Endothelial cell (in vitro differentiated cells): ENCODE measurements around the gene MGAT4A. TPM values are rescaled to one million over a fixed set of nuclear protein-coding genes. Genes with fewer than 3 reads are reported as not detected.

Experiments
- DNase-seq: peaks from one replicate; pipeline ENCODE4 v3.0.0; 2021; ENCODE audit warnings: low spot score
- H3K27ac Mint-ChIP-seq: one replicate; pipeline ENCODE4 v1.8.0; 2021; ENCODE audit warnings: mixed read lengths, inconsistent platforms; ENCODE audit not compliant: unreplicated experiment
- H3K27me3 Mint-ChIP-seq: one replicate; pipeline ENCODE4 v1.8.0; 2021; ENCODE audit warnings: mild to moderate bottlenecking, moderate library complexity, mixed read lengths, inconsistent platforms; ENCODE audit not compliant: unreplicated experiment
- H3K36me3 Mint-ChIP-seq: one replicate; pipeline ENCODE4 v1.8.0; 2021; ENCODE audit warnings: mild to moderate bottlenecking, low read depth, mixed read lengths, inconsistent platforms; ENCODE audit not compliant: unreplicated experiment
- H3K4me1 Mint-ChIP-seq: one replicate; pipeline ENCODE4 v1.8.0; 2021; ENCODE audit warnings: mild to moderate bottlenecking, mixed read lengths, inconsistent platforms; ENCODE audit not compliant: unreplicated experiment
- H3K4me3 Mint-ChIP-seq: one replicate; pipeline ENCODE4 v1.8.0; 2021; ENCODE audit warnings: mild to moderate bottlenecking, mixed read lengths, inconsistent platforms; ENCODE audit not compliant: unreplicated experiment
- H3K9me3 Mint-ChIP-seq: one replicate; pipeline ENCODE4 v1.8.0; 2021; ENCODE audit warnings: mixed read lengths, inconsistent platforms; ENCODE audit not compliant: unreplicated experiment
- CTCF ChIP-seq: fragments of 200-600 bp; sonication (generic); IDR thresholded peaks from one replicate; pipeline ENCODE4 v1.5.0; 2021; ENCODE audit warnings: antibody characterized with exemption; ENCODE audit not compliant: unreplicated experiment
- total RNA-seq: library from RNA; stranded (reverse); fragmentation: NEBNext Ultra II Directional; extraction: Animal tissue kit (Norgen Biotek cat#: 25700); gene quantifications from one replicate; pipeline ENCODE4 v1.2.1, GENCODE V29; 2021; ENCODE audit not compliant: unreplicated experiment

The MGAT4A gene
- total RNA-seq, 1 donor from 2014 or later: 7.3 TPM

GRCh38 chr2:98589489-98589888, 141.4 kb downstream of the MGAT4A start:
- H3K27ac Mint-ChIP-seq: no peak overlapping the region
- H3K27me3 Mint-ChIP-seq: no peaks in the 10 kb centered on the region
- H3K9me3 Mint-ChIP-seq: no peaks in the 10 kb centered on the region
- peaks cover 9% of the 10 kb centered on the region for H3K4me1 Mint-ChIP-seq
- peaks cover 22% of the 10 kb centered on the region for H3K36me3 Mint-ChIP-seq
- no peak for TF ChIP-seq CTCF
- H3K4me3 Mint-ChIP-seq: no peak overlapping the region
- DNase-seq: no peak

- H3K27me3 Mint-ChIP-seq: no peaks in the 10 kb centered on the region
- H3K4me3 Mint-ChIP-seq: no peak overlapping the region
- H3K4me1 Mint-ChIP-seq: peaks cover 9% of the 10 kb centered on the region
- no peak for TF ChIP-seq CTCF
- no peak for DNase-seq
- no peaks in the 10 kb centered on the region for H3K9me3 Mint-ChIP-seq
- H3K36me3 Mint-ChIP-seq: peaks cover 20% of the 10 kb centered on the region
- H3K27ac Mint-ChIP-seq: no peak overlapping the region
Observed at GRCh38 chr2:98588880-98589431, 142.0 kb downstream of the MGAT4A start.

GRCh38 chr2:98586551-98587140, 144.3 kb downstream of the MGAT4A start:
- H3K27ac Mint-ChIP-seq: no peak overlapping the region
- H3K4me1 Mint-ChIP-seq: peaks cover 5% of the 10 kb centered on the region
- peaks cover 2% of the 10 kb centered on the region for H3K27me3 Mint-ChIP-seq

GRCh38 chr2:98585386-98585785, 145.5 kb downstream of the MGAT4A start:
- H3K36me3 Mint-ChIP-seq: peaks cover 16% of the 10 kb centered on the region
- peak overlapping the region; percentile 38 for H3K4me3 Mint-ChIP-seq
- H3K9me3 Mint-ChIP-seq: no peaks in the 10 kb centered on the region
- peaks cover 2% of the 10 kb centered on the region for H3K27me3 Mint-ChIP-seq
- no peaks in the 10 kb centered on the region for H3K4me1 Mint-ChIP-seq
- DNase-seq: no peak
- H3K27ac Mint-ChIP-seq: no peak overlapping the region
- TF ChIP-seq CTCF: no peak

More at GRCh38 chr2:98586551-98587140, 144.3 kb downstream of the MGAT4A start:
- H3K4me3 Mint-ChIP-seq: no peak overlapping the region
- no peak for TF ChIP-seq CTCF
- peaks cover 12% of the 10 kb centered on the region for H3K36me3 Mint-ChIP-seq
- DNase-seq: no peak
- no peaks in the 10 kb centered on the region for H3K9me3 Mint-ChIP-seq

- no peak for TF ChIP-seq CTCF
- H3K36me3 Mint-ChIP-seq: peaks cover 16% of the 10 kb centered on the region
- no peak overlapping the region for H3K27ac Mint-ChIP-seq
- peaks cover 2% of the 10 kb centered on the region for H3K27me3 Mint-ChIP-seq
- no peaks in the 10 kb centered on the region for H3K9me3 Mint-ChIP-seq
- no peak for DNase-seq
- no peaks in the 10 kb centered on the region for H3K4me1 Mint-ChIP-seq
- H3K4me3 Mint-ChIP-seq: no peak overlapping the region
Observed at GRCh38 chr2:98583816-98584618, 146.9 kb downstream of the MGAT4A start.
